Muscle of leg (tissue), 11 donors: Measurements from ENCODE around the gene PABPN1L. TPM values are rescaled to one million over a fixed set of nuclear protein-coding genes. Genes with fewer than 3 reads are reported as not detected.

ENCODE experiments used
- DNase-seq: peaks from one replicate; pipeline ENCODE4 v3.0.0; 2013
- H3K27ac ChIP-seq: one replicate; pipeline ENCODE4 v1.5.1; 2013; ENCODE audit warnings: mild to moderate bottlenecking, low read length, control low read depth
- H3K27me3 ChIP-seq: one replicate; pipeline ENCODE4 v1.6.1; 2013; ENCODE audit warnings: low read length; ENCODE audit not compliant: control insufficient read depth, insufficient read depth
- H3K36me3 ChIP-seq: one replicate; pipeline ENCODE4 v1.6.1; 2013; ENCODE audit warnings: low read length; ENCODE audit not compliant: control insufficient read depth, insufficient read depth
- H3K4me1 ChIP-seq: one replicate; pipeline ENCODE4 v1.6.1; 2013; ENCODE audit warnings: low read length; ENCODE audit not compliant: control insufficient read depth, insufficient read depth
- H3K4me3 ChIP-seq: one replicate; pipeline ENCODE4 v1.5.1; 2013; ENCODE audit warnings: low read length, control low read depth
- H3K9me3 ChIP-seq: replicated peaks from 2 replicates; pipeline ENCODE4 v1.6.1; 2013; ENCODE audit warnings: low read depth, low read length; ENCODE audit not compliant: control insufficient read depth
- WGBS: methylation state at CpG from one replicate; pipeline ENCODE4 v1.1.5; 2013; ENCODE audit warnings: missing lambda C conversion rate; ENCODE audit not compliant: insufficient coverage; 5-methylcytosine and 5-hydroxymethylcytosine counted together
- polyA plus RNA-seq, 8 donors: library from polyadenylated mRNA; unstranded; fragments of 120-200 nt; gene quantifications; one replicate each; pipeline versions ENCODE4 v1.2.1 to v1.2.3, GENCODE V29; 2013; ENCODE audit warnings: inconsistent platforms in 1 of 8, low replicate concordance in 1 of 8; ENCODE audit not compliant: insufficient read length in 8 of 8, insufficient read depth in 1 of 8
- total RNA-seq: library from RNA; stranded (reverse); fragments of 120-200 nt; gene quantifications from one replicate; pipeline ENCODE4 v1.2.4, GENCODE V29; 2013

PABPN1L gene
- total and polyA plus RNA-seq, 9 donors: 0.04 to 0.39 (median 0.14) TPM; not detected in 3

DNA sequence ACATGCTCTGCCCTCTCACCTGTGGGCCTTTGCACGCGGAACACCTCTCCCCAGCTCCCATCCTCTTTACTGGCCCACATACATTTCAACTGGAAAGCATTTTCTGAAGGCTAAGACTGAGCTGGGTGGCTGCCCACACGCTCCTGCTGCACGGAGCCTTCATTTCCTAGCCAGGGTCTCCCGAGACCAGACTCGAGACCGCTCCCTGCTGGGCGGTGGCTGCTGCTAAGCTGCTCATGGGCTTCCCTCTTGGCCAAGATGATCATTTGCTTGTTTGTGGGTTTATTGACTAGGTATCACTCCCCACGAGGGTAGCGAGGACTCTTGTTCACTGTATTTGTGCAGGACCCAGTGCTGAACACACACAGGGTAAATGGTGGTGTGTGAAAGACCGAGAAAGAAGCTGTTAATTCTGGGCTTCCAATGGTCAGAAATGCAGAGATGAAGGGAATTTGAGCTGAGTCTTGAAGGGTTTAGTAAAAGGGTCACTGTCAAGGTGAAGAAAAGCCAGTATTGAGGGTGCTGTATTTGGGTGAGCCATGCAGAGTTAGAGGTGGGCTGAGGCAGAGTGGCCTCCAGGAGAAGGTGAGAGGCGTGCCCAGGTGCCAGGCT lies 8.6 kb downstream of the PABPN1L start:
- 15% methylated on average over 12 of the region's 12 CpGs for WGBS
- Histone ChIP-seq H3K4me3 (peak overlapping the region; percentile 85), H3K27ac (no peak overlapping the region), H3K36me3 (peaks cover 43% of the 10 kb centered on the region), H3K4me1 (peaks cover 34% of the 10 kb centered on the region), H3K27me3 (no peaks in the 10 kb centered on the region), H3K9me3 (no peaks in the 10 kb centered on the region)
- peak; percentile 71 for DNase-seq

- Histone ChIP-seq H3K27ac (no peak within 1 kb of the TSS), H3K9me3 (no peaks in the 10 kb centered on the region), H3K36me3 (peaks cover 36% of the 10 kb centered on the region), H3K4me1 (peaks cover 34% of the 10 kb centered on the region), H3K4me3 (peak within 1 kb of the TSS; percentile 85), H3K27me3 (no peaks in the 10 kb centered on the region)
- DNase-seq: peak; percentile 97
- WGBS: under 1% methylated on average over 85 of the region's 87 CpGs
Measured at GRCh38 chr16:88856828-88857727, 9.4 kb downstream of the PABPN1L start, which contains the start of the genes GALNS and TRAPPC2L. GALNS (minus strand) TSS chr16:88856947; CDS start chr16:88856877, 70 bp downstream. TRAPPC2L (plus strand) TSS chr16:88857127; CDS start chr16:88857151, 24 bp downstream.

GRCh38 chr16:88856122-88856827 lies 10.2 kb downstream of the PABPN1L start:
- H3K36me3 ChIP-seq: peaks cover 28% of the 10 kb centered on the region
- DNase-seq: no peak
- H3K27me3 ChIP-seq: no peaks in the 10 kb centered on the region
- peak overlapping the region; percentile 51 for H3K4me3 ChIP-seq
- H3K27ac ChIP-seq: no peak overlapping the region
- H3K9me3 ChIP-seq: no peaks in the 10 kb centered on the region
- peaks cover 34% of the 10 kb centered on the region for H3K4me1 ChIP-seq
- 14% methylated on average over 24 of the region's 53 CpGs for WGBS

DNA sequence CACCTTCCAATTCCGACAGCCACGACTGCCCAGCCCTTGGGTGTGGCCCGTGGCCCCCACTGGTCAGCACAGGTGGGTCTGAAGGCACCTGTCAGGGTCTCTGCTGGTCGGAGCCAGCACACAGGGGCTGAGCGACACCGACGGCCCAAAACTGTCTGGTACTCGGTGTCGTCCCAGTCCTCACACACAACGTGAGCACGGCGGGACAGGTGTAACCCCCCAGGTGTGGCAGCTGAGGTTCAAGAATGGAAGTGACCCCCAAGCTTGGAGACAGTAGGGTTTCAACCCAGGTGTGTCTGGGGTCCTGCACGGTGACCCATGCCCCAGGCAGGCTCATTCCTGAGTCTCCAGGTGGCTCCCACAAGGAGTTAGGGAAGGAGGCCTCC lies 10.7 kb downstream of the PABPN1L start:
- 75% methylated on average over 13 of the region's 13 CpGs for WGBS
- Histone ChIP-seq H3K36me3 (peaks cover 22% of the 10 kb centered on the region), H3K4me3 (no peak overlapping the region), H3K4me1 (peaks cover 34% of the 10 kb centered on the region), H3K27me3 (no peaks in the 10 kb centered on the region), H3K27ac (no peak overlapping the region), H3K9me3 (no peaks in the 10 kb centered on the region)
- DNase-seq: no peak

GRCh38 chr16:88855176-88855575 lies 11.3 kb downstream of the PABPN1L start:
- 90% methylated on average over 5 of the region's 8 CpGs for WGBS
- Histone ChIP-seq H3K27ac (no peak overlapping the region), H3K4me3 (no peak overlapping the region), H3K9me3 (no peaks in the 10 kb centered on the region), H3K36me3 (peaks cover 21% of the 10 kb centered on the region), H3K4me1 (peaks cover 34% of the 10 kb centered on the region), H3K27me3 (no peaks in the 10 kb centered on the region)
- no peak for DNase-seq

DNA sequence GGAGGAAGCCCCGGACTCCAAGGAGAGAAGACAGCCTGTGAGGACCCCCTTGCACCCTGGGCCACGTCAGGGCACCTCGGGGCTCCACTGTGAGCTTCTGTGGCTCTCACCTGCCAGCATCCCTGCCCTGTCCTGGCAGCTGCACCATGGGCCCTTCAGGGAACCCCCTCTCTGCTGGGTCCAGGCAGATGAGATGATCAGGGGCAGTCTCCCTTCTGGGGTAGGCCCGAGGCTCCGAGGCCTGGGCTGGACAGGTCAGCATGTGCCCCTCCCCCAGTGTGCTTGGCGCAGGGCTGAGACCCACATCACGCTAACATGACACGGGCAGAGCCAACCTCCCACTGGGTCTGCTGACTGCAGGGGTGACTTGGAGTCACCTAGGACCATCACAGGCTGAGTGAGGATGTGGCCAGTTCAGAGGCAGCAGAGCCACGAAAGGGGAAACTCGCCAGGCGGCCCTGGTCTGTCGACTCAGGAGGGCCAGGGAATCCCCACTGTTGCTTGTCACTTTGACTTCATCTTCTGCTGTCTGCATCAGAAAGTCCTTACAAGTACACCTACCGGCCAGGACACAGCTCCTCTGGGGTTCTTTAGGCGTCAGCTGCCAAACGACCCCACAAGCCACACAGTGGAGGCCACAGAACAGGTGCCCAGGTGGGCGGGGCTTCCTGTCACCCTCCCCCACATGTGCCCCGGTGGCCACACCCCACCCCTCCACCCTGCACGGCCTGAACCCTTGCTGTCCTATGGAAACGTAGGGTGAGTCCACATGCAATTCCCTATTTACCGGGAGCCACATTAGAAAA lies 12.0 kb downstream of the PABPN1L start:
- Histone ChIP-seq H3K27me3 (no peaks in the 10 kb centered on the region), H3K4me3 (no peak overlapping the region), H3K4me1 (peaks cover 34% of the 10 kb centered on the region), H3K27ac (no peak overlapping the region), H3K9me3 (no peaks in the 10 kb centered on the region), H3K36me3 (peaks cover 18% of the 10 kb centered on the region)
- WGBS: 76% methylated on average over 13 of the region's 20 CpGs
- no peak for DNase-seq

DNA sequence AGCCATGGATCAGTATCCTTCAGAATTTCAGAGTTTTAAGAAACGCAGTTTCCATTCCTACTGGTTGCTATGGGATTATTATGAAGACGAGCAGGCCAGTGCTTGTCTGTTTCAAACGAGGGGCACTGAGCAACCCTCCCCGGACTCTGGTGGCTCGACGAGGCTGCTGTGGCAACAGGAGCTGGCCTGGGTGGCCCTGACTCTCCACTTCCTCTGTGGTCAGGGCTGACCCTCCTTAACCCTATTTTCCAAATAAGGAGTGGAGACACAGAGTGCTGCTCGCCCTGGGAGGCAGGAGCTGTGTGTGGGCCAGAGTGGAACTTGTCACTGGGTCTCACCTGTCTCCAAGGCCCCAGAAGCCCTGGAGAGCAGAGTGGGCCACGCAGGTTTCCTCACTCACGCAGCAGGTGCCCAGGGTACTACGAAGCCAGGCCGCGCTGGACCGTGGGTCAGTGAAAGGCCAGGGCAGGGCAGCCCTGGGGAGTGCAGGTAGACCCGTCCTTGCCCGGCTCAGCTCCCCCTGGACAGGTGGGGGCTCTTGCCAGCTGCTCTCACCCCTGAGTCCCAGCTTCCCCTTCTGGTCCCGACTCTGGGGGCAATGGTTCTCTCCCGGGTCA lies 13.0 kb downstream of the PABPN1L start:
- Histone ChIP-seq H3K36me3 (peaks cover 13% of the 10 kb centered on the region), H3K27ac (no peak overlapping the region), H3K4me3 (no peak overlapping the region), H3K27me3 (no peaks in the 10 kb centered on the region), H3K4me1 (peaks cover 33% of the 10 kb centered on the region), H3K9me3 (no peaks in the 10 kb centered on the region)
- DNase-seq: no peak
- WGBS: 83% methylated on average over 15 of the region's 17 CpGs

DNA sequence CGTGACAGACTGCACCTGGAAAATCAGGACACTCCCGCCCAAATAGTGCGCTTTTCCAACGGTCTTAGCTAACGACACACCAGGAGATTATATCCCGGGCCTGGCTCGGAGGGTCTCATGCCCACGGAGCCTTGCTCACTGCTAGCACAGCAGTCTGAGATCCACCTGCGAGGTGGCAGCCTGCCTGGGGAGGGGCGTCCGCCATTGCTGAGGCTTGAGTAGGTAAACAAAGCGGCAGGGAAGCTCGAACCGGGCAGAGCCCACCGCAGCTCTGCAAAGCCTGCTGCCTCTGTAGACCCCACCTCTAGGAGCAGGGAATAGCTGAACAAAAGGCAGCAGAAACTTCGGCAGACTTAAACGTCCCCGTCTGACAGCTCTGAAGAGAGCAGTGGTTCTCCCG lies 14.8 kb downstream of the PABPN1L start:
- H3K27me3 ChIP-seq: no peaks in the 10 kb centered on the region

GRCh38 chr16:88850531-88851199 lies 15.8 kb downstream of the PABPN1L start:
- WGBS: 94% methylated on average over 31 of the region's 33 CpGs
- no peak for DNase-seq
- Histone ChIP-seq H3K4me1 (peaks cover 15% of the 10 kb centered on the region), H3K36me3 (peaks cover 22% of the 10 kb centered on the region), H3K9me3 (no peaks in the 10 kb centered on the region), H3K4me3 (no peak overlapping the region), H3K27me3 (no peaks in the 10 kb centered on the region), H3K27ac (no peak overlapping the region)

More for the DNA sequence above, 14.8 kb downstream of the PABPN1L start:
- no peak for DNase-seq
- Histone ChIP-seq H3K4me1 (peaks cover 22% of the 10 kb centered on the region), H3K9me3 (no peaks in the 10 kb centered on the region), H3K27ac (no peak overlapping the region), H3K36me3 (peaks cover 17% of the 10 kb centered on the region), H3K4me3 (no peak overlapping the region)
- WGBS: 89% methylated on average over 19 of the region's 19 CpGs
